Esophagus squamous epithelium (tissue), 5 donors: ENCODE data around the gene ANAPC4. TPM values are rescaled to one million over a fixed set of nuclear protein-coding genes. Genes with fewer than 3 reads are reported as not detected.

ENCODE experiments used
- DNase-seq: peaks from one replicate; lab custom pipeline; 2025; lab: John Stamatoyannopoulos, UW
- H3K27ac ChIP-seq, 4 donors: fragments of 200-600 bp; sonication (generic); one replicate each; pipeline ENCODE4 v1.5.1; 2016 to 2019; ENCODE audit warnings: mild to moderate bottlenecking in 1 of 4
- H3K27me3 ChIP-seq, 4 donors: fragments of 200-600 bp; sonication (generic); 1 replicate in 3 of 4; 2 replicates in 1 of 4; pipeline versions ENCODE4 v1.5.1 to v1.6.0; 2017 to 2021; ENCODE audit warnings: antibody characterized with exemption in 1 of 4
- H3K36me3 ChIP-seq, 3 donors: fragments of 200-600 bp; sonication (generic); one replicate each; pipeline ENCODE4 v1.5.1; 2016 to 2019
- H3K4me1 ChIP-seq, 3 donors: fragments of 200-600 bp; sonication (generic); one replicate each; pipeline ENCODE4 v1.5.1; 2017 to 2019
- H3K4me3 ChIP-seq, 4 donors: fragments of 200-600 bp; sonication (generic); 1 replicate in 3 of 4; 2 replicates in 1 of 4; pipeline ENCODE4 v1.5.1; 2016 to 2019; ENCODE audit warnings: mild to moderate bottlenecking in 2 of 4, moderate library complexity in 1 of 4
- H3K9me3 ChIP-seq, 3 donors: fragments of 200-600 bp; sonication (generic); one replicate each; pipeline ENCODE4 v1.5.1; 2016 to 2019
- POLR2A ChIP-seq, 4 donors: fragments of 450-650 bp; IDR thresholded peaks; one replicate each; pipeline ENCODE4 v1.6.1; 2017; ENCODE audit warnings: antibody characterized with exemption in 4 of 4, mild to moderate bottlenecking in 4 of 4, moderate library complexity in 3 of 4
- WGBS, 2 donors: methylation state at CpG; one replicate each; pipeline ENCODE4 v1.1.5; 2018; 5-methylcytosine and 5-hydroxymethylcytosine counted together
- intact Hi-C: fragments of 100-400 bp; cut with DNase I; formaldehyde crosslinking; loops from one replicate; pipeline ENCODE4 v1.15.0; 2022
- total RNA-seq, 4 donors: library from RNA; depleted of rRNA; stranded (reverse); fragments of >200 nt; gene quantifications; one replicate each; pipeline ENCODE4 v1.1.0, GENCODE V29; 2016
- TF ChIP-seq, protein P1 (sequence below), 6 experiments: fragments of 450-650 bp in 4 of 6; fragments of 200-600 bp in 2 of 6; sonication (generic) in 2 of 6; IDR thresholded peaks; one replicate each; pipeline ENCODE4 v1.5.1; 2016 to 2019; ENCODE audit warnings: antibody characterized with exemption in 6 of 6, mild to moderate bottlenecking in 4 of 6, moderate library complexity in 4 of 6
- donor health status: DM: yes; HTN: yes; CAD: no.

Gene ANAPC4
- total RNA-seq, 4 donors from 2014 or later, result 9.6 to 27.0 (median 20.0) TPM

DNA sequence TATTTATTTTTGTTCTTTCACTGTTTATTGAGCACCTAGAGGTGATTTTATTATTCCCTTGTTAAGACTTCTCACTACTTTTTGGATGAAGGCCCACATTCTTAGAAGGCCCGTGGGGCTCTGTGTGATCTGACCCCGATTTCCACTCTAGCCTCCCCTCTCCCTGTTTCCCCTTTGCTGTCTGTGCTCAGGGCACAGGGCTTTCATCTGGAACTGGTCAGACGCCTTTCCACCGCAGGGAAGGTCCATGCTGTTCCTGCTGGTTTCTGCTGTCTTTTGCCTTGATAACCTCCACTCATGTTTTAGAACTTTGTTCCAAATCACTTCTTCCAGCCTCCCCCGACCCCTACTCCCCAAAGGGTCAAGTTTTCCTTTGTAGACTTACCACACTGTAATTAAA, 31.3 kb upstream of the ANAPC4 start:
- Histone ChIP-seq H3K9me3 (no peaks in the 10 kb centered on the region), H3K27me3 (no peaks in the 10 kb centered on the region), H3K27ac (no peak overlapping the region), H3K4me1 (no peaks in the 10 kb centered on the region), H3K36me3 (peaks cover 0 to 37% (median 0%) of the 10 kb centered on the region in 3 donors), H3K4me3 (no peak overlapping the region)
- TF ChIP-seq POLR2A (IDR thresholded peaks at IDR 0.05), result no peak
- TF ChIP-seq, protein P1, sequence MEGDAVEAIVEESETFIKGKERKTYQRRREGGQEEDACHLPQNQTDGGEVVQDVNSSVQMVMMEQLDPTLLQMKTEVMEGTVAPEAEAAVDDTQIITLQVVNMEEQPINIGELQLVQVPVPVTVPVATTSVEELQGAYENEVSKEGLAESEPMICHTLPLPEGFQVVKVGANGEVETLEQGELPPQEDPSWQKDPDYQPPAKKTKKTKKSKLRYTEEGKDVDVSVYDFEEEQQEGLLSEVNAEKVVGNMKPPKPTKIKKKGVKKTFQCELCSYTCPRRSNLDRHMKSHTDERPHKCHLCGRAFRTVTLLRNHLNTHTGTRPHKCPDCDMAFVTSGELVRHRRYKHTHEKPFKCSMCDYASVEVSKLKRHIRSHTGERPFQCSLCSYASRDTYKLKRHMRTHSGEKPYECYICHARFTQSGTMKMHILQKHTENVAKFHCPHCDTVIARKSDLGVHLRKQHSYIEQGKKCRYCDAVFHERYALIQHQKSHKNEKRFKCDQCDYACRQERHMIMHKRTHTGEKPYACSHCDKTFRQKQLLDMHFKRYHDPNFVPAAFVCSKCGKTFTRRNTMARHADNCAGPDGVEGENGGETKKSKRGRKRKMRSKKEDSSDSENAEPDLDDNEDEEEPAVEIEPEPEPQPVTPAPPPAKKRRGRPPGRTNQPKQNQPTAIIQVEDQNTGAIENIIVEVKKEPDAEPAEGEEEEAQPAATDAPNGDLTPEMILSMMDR (IDR thresholded peaks at IDR 0.05), result no peak
- WGBS, 2 donors, result 80 to 81% methylated on average over 5 of the region's 5 CpGs
- no peak for DNase-seq
- intact Hi-C loops, result no loop called here

DNA sequence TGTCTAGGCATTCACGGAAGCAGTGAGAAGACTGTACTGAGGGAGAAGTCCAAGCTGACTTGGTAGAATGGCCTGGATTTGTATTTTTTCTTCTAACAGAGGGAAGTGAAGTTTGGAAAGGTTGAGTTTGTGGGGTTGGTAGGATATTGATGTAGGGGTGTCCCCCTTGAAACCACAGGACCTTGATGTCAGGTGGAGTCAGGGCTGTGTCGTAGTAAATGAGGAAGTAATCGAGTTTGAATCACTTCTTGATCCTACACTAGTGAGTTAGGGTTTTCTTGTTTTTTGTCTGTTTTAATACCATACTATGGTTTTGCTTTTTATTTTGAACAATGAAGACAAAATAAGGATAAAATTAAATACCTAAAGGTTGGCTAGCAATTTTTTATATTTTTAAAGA, 30.1 kb upstream of the ANAPC4 start:
- TF ChIP-seq, protein P1 (IDR thresholded peaks at IDR 0.05), result no peak
- no peak for TF ChIP-seq POLR2A (IDR thresholded peaks at IDR 0.05)
- intact Hi-C loops, result no loop called here
- WGBS, 2 donors, result 91 to 94% methylated on average over 3 of the region's 3 CpGs
- Histone ChIP-seq H3K4me1 (no peaks in the 10 kb centered on the region), H3K27me3 (no peaks in the 10 kb centered on the region), H3K27ac (no peak overlapping the region), H3K4me3 (no peak overlapping the region), H3K36me3 (peaks cover 0 to 36% (median 0%) of the 10 kb centered on the region in 3 donors), H3K9me3 (no peaks in the 10 kb centered on the region)
- DNase-seq, result no peak

DNA sequence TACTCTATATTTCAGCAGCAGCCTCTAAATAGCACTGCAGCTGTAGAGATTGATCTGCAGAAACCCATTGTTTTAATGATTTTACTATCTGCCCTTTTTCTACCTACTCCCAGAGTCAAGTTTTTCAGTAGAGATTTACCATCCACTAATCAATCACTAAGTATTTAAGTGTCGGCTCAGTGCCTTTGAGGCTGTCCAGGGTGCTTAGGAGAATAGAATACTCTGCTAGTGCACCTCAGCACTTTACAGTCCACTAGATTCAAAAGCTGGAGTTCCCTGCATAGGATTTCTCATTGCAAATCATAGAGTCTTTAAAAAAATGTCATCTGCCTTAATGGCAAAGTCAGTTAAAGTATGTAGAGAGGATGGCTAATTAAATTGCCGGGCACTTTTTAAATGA, 29.6 kb upstream of the ANAPC4 start:
- Histone ChIP-seq H3K4me1 (no peaks in the 10 kb centered on the region), H3K27ac (no peak overlapping the region), H3K9me3 (no peaks in the 10 kb centered on the region), H3K36me3 (peaks cover 0 to 41% (median 0%) of the 10 kb centered on the region in 3 donors), H3K4me3 (no peak overlapping the region), H3K27me3 (no peaks in the 10 kb centered on the region)
- intact Hi-C loops, result no loop called here
- no peak for DNase-seq
- no peak for TF ChIP-seq POLR2A (IDR thresholded peaks at IDR 0.05)
- WGBS, 2 donors, result 84 to 86% methylated on average over 2 of the region's 2 CpGs

DNA sequence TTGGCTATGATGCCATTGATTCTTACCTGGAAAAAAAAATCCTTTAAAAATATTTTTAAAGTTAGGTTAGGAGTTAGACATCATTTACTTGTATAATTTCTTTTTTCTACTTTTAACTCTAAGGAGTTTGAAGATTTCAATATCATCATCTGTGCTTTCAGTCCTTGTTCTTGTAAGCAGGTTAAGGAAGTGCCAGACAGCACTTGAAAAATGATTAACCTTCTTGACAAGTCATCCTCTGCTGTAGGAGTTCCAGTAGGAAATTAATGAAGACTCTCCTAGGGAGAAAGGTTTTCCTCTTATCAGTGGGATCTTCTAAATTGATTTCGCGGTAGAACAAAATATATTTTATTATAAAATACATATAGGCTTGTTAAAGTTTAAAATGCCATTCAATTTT, 29.1 kb upstream of the ANAPC4 start:
- H3K27ac ChIP-seq, result no peak overlapping the region
- no peak overlapping the region for H3K4me3 ChIP-seq
- no peaks in the 10 kb centered on the region for H3K4me1 ChIP-seq
- TF ChIP-seq, protein P1 (IDR thresholded peaks at IDR 0.05), result no peak
- no peak for TF ChIP-seq POLR2A (IDR thresholded peaks at IDR 0.05)
- DNase-seq, result no peak
- H3K36me3 ChIP-seq, result peaks cover 0 to 46% (median 0%) of the 10 kb centered on the region in 3 donors
- H3K27me3 ChIP-seq, result no peaks in the 10 kb centered on the region
- intact Hi-C loops, result no loop called here
- H3K9me3 ChIP-seq, result no peaks in the 10 kb centered on the region
- 96 to 100% methylated on average over 2 of the region's 2 CpGs for WGBS, 2 donors

DNA sequence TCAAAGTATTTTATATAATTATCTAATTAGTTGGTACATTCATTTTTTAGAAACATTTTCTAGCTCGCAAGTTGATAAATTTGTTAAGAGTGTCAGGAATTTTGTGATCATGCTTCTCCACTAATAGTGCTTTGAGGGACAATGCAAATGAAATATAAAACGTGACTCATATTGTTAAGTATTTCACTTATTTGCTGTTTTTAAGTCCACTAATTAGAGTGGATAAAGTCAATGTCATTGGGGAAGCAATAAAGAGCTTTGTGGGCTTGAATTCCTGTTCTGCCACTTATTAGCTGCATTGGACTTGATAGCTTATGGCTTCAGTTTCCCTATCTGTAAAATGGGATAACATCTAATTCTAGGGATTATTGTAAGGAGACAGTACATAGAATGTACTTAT, 26.5 kb upstream of the ANAPC4 start:
- H3K27ac ChIP-seq, result no peak overlapping the region
- intact Hi-C loops, result no loop called here
- peaks cover 0 to 51% (median 0%) of the 10 kb centered on the region in 3 donors for H3K36me3 ChIP-seq
- no peaks in the 10 kb centered on the region for H3K4me1 ChIP-seq
- H3K27me3 ChIP-seq, result no peaks in the 10 kb centered on the region
- no peak overlapping the region for H3K4me3 ChIP-seq
- 78 to 84% methylated on average over 2 of the region's 2 CpGs for WGBS, 2 donors
- DNase-seq, result no peak
- no peaks in the 10 kb centered on the region for H3K9me3 ChIP-seq
- no peak for TF ChIP-seq POLR2A (IDR thresholded peaks at IDR 0.05)
- TF ChIP-seq, protein P1 (IDR thresholded peaks at IDR 0.05), result no peak
